Stimulated activated CD8-positive, alpha-beta memory T cell treated with anti-CD3 and anti-CD28 coated beads, Interleukin-4, amount 100 ng/mL, for 24 hours (primary cell): Measurements from ENCODE around the gene RRP1B.

Source experiments
- DNase-seq: peaks from one replicate; pipeline ENCODE4 v3.0.0-alpha.2; 2020; ENCODE audit warnings: low read depth

RRP1B gene

DNA sequence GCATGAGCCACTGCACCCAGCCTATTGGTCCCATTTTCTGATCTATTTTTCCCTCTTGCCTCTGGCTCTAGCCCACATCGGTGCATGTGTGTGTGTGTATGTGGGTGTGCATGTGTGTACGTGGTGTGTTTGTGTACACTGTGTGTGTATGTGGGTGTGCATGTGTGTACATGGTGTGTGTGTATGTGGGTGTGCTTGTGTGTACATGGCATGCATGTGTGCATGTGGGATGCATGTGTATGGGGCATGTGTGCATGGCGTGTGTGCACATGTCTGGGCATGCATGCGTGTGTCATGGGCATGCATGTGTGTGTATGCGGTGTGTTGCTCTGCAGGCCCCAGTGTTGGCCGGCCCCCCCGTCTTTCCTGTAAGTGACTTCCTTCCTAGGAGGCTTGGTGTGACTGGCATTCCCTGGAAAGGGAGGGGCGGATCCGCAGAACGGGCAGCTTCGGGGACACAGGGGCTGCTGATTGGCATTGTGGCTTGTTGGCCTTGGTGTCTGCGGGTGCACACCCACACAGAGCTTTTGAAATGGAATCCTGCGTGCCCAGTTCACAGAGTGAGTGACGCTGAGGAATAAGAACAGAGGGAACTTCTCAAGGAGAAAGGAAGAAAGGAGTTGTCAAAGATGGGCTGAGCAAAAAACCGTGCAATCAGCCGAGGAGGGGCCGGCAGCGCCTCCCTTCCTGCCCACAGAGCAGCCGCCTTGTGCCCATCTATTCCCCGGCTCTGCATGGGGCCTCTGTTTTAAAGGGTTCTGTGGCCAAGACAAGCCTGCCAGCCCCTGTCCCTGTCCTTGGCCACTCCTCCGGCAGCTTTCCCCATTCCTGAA lies 67.5 kb downstream of the RRP1B start:
- no peak for DNase-seq

DNA sequence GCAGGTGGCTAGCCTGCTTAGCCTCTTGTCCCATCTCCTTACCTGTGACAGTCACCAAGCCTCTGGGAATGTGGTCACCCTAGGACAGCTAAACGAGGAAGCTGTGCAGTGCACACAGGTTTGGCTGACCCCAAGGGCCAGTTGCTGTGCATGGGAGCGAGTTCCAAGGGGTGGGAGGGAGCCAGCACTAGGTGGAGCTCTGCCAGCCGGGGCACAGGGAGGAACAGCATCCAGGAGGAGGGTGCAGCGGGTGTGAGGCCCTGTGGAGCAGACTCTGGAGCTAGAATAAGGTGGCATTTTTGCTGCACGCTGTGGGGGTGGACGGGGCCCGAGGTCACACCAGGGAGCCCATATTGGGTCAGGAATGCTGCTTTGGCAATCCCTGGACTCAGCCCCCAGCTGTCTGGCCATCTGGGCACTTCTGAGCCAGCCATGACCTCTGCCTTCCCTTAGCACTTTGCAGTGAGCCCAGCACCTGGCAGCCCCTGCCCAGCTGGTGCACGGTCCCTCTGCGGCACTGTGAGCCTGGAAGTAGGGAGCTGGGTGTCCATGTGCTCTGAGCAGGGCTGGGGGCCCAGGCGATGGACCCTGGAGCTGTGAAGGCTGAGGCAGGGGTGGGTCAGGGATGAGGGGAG lies 68.3 kb downstream of the RRP1B start:
- DNase-seq = no peak

GRCh38 chr21:43728154-43728466 lies 68.8 kb downstream of the RRP1B start:
- no peak for DNase-seq

- peak; percentile 82 for DNase-seq
These were observed 69.4 kb downstream of the RRP1B start for GRCh38 chr21:43728467-43729390.

- no peak for DNase-seq
These were observed 72.1 kb downstream of the RRP1B start for GRCh38 chr21:43731476-43731875.

- no peak for DNase-seq
These were observed 72.7 kb downstream of the RRP1B start for GRCh38 chr21:43731891-43732711.

GRCh38 chr21:43733060-43733459 lies 73.7 kb downstream of the RRP1B start:
- no peak for DNase-seq

- DNase-seq = no peak
These were observed 74.2 kb downstream of the RRP1B start for GRCh38 chr21:43733529-43734071.

DNA sequence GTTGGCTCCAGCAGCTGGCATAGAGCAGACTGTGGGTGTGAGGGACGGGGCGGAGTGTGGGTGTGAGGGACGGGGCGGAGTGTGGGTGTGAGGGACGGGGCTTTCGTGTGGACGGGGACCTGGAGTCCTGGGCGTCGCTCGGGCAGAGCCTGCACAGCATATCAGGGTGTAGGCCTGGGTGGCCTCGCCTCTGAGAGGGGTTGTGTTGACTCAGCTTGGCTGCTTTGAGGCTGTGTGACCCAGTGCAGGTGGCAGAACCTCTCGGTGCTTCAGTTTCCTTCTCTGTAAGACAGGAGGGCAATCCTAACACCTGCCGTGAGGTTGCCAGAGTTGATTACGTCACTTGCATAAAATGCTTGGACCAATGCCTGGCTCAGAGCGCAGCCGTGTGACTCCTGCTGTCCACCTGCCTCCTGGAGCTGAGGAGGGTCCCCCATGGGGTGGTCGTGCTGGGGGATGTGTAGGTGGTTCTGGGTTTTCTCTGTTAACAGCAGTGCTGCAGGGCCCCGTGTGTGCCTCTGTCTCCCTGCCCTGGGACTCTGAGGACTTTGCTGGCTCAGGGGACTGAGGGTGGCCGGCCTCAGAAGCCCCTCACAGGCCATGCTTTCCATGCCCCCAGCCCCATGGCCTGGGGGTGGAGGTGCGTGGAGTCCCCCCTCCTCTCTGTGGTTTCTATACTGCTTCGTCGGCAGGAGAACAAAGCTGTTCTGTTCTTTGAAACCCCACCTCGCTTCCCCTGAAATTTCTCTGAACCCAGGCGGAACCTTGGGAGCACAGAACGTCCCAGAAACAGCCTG lies 75.0 kb downstream of the RRP1B start:
- no peak for DNase-seq

DNA sequence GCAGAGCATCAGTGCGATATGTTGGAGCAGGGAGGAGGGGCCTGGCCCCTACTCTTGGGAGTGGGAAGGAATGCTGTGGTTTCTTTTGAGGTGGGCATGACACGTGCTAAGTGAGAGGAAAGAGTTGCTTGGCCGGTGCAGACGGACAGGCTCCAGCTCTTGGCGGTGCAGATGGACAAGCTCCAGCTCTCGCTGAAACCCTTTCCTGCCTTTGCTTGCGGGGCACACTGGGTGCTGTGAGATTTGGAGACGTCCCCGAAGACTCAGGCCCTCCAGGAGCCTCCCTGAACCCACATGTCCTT lies 75.5 kb downstream of the RRP1B start:
- DNase-seq = no peak

DNA sequence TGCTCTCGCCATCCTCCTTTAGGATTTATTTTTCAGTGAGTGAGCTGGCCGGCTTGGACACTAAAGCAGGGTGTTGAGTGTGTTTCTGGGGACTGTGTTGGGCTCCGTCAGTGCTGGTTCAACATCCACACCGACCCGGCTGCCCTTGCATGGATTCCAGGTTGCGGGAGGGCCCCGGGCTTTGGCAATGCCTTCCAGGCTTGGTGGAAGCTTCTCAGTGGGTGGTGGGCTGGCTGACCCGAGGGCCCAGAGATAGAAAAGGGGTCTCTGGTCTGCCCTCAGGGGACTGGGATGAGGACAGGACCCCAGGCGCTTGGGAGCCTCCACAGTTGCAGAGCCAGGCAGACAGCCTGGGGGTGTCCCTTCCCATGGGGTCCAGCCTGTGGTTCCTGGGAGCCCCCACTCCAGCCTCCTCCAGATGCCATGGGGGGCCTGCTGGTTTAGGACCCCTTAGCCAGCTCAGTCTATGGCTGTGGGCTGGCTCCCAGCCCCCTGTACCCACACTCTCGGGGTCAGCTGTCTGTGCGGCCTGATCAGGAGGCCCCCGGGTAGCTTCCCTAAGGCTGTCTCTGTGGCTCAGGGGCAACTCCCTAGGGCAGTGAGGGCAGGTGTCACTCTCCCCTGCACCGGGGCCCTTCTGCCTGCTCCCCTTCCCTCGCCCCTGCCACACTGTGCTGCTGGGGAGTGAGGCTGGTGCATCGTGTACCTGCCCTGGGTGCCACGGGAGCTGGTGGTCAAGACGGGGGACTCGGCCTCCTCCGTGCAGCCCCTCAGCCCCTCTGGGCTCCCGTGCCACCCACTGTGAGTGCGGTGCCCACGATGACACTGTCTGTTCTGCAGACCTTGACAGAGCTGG lies 76.1 kb downstream of the RRP1B start:
- DNase-seq = no peak

DNA sequence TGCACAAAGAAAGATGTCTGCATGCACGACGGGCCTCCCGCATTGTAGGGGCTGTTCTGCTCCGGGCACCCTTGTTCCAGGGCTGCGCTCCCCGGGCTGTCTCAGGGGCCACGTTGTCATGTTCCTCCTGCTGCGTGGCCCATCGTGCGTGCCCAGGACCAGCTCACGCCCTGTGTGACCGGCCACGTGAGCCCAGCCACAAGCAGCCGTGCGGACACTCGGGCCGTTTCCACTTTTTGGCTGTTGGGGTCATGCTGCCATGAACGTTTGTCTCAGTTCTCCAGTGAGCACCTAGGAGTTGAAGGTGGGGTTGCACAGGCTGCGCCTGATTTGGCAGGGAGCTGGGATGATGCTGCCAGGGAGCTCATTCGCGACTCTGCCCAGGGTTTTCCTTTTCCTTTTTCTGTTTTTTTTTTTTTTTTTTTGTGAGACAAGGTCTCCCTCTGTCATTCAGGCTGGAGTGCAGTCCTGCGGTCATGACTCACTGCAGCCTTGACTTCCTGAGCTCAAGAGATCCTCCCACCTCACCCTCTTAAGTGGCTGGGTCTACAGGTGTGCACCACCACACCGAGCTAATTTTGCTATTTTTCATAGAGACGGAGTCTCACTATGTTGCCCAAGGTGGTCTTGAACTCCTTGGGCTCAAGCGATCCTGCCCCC lies 77.0 kb downstream of the RRP1B start:
- DNase-seq = no peak

GRCh38 chr21:43737158-43737950 lies 78.0 kb downstream of the RRP1B start:
- DNase-seq = no peak

GRCh38 chr21:43739621-43740435 lies 80.5 kb downstream of the RRP1B start:
- DNase-seq = no peak

DNA sequence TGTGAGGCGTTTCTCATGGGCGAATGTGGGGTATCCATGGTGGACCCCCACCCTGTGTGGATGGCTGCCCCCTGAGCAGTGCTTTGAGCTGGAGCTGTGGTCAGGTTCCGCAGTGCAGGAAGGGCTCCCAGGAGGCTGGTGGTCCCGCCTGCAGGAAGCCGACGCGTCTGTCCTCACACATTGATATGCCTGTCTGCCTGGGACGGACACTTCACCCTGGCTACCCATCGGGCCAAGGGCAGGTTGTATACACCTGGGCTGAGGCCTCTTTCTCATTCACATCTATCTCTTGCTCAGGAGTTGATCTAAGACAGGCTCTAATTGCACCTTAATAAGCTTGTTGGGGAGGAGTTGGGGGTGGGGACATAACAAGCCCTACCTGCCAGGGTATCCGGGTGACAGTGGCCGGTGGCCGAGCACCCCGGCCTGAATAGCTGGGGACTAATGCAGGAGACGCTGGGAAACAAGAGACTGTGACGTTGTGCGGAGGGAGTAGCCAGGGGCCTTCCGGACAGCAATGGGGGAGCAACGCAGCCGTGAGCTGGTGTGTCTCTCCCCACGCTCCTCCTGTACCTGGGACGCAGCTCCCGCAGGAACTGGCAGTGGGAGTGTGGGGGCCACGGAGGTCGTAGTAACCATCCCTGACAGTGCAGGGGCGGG lies 81.3 kb downstream of the RRP1B start:
- DNase-seq = no peak

GRCh38 chr21:43741423-43742096 lies 82.2 kb downstream of the RRP1B start:
- no peak for DNase-seq

DNA sequence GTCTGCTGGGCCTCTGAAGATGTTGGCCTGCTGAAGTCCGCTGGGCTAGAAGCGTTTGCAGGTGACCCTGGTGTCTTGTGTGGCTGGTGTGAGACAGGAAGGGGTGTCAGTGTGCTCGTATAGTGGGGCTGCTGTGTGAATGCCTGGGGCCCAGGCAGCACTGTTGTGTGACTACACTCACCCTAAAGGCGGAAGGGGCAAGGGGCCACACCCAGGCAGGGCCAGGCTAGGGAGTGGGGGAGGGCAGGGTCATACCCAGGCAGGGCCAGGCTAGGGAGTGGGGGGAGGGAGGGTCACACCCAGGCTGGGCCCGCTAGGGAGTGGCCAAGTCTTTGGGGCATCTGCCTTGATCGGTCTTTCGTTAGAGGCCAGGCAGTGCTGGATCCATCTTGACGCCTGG lies 84.6 kb downstream of the RRP1B start:
- no peak for DNase-seq
